ENCODE measurements around the gene ENO3. TPM values are rescaled to one million over a fixed set of nuclear protein-coding genes. Genes with fewer than 3 reads are reported as not detected.
A peak's percentile ranks its signal among the peaks of the same experiment; 100 is the strongest.
"Not testable (repeated sequence)": the region's sequence is repeated elsewhere in the genome, so short reads cannot be mapped to it uniquely, and the experiment has no call there.

Gene ENO3
- total RNA-seq (2014; rRNA removed; shearing (Covaris generic); ENCODE audit: low replicate concordance) = 1.3 TPM in 1 of 2 replicates, not detected in the other

- H3K27me3 ChIP-seq = no peaks in the 10 kb centered on the region
- DNase-seq = no peak
- H3K9me3 ChIP-seq = no peaks in the 10 kb centered on the region
- peaks cover 23% of the 10 kb centered on the region for H3K36me3 ChIP-seq
- H3K4me3 ChIP-seq = peak within 1 kb of the TSS; percentile 89
These were observed at the start of gene ENO3 for GRCh38 chr17:4950746-4951204. Gene ENO3, plus strand, starts transcription at chr17:4951119. Its CDS starts 711 bp downstream, at chr17:4951830.

GRCh38 chr17:4901648-4902344 is 49.1 kb upstream of the ENO3 start:
- no peak for DNase-seq
- H3K27me3 ChIP-seq = no peaks in the 10 kb centered on the region
- H3K36me3 ChIP-seq = no peaks in the 10 kb centered on the region
- H3K4me3 ChIP-seq = no peak overlapping the region
- no peaks in the 10 kb centered on the region for H3K9me3 ChIP-seq

- Histone ChIP-seq H3K4me3 (no peak overlapping the region), H3K9me3 (no peaks in the 10 kb centered on the region), H3K27me3 (no peaks in the 10 kb centered on the region), H3K36me3 (no peaks in the 10 kb centered on the region)
- no peak for DNase-seq
These were observed 48.4 kb upstream of the ENO3 start for GRCh38 chr17:4902540-4902939.

GRCh38 chr17:4903051-4903818 is 47.7 kb upstream of the ENO3 start, which contains the start of gene CHRNE:
Gene CHRNE, minus strand, starts transcription at chr17:4903098. Its CDS starts 35 bp downstream, at chr17:4903063.
- peak; percentile 48 for DNase-seq

GRCh38 chr17:4906642-4907041 is 44.3 kb upstream of the ENO3 start:
- not testable (repeated sequence) for H3K36me3 ChIP-seq, DNase-seq, H3K4me3 ChIP-seq, H3K9me3 ChIP-seq, H3K27me3 ChIP-seq

More at GRCh38 chr17:4903051-4903818, 47.7 kb upstream of the ENO3 start, which contains the start of gene CHRNE:
- no peaks in the 10 kb centered on the region for H3K27me3 ChIP-seq
- no peaks in the 10 kb centered on the region for H3K36me3 ChIP-seq
- no peak within 1 kb of the TSS for H3K4me3 ChIP-seq
- H3K9me3 ChIP-seq = no peaks in the 10 kb centered on the region

GRCh38 chr17:4908301-4908700 is 42.6 kb upstream of the ENO3 start:
- Histone ChIP-seq H3K4me3 (no peak overlapping the region), H3K9me3 (no peaks in the 10 kb centered on the region), H3K27me3 (no peaks in the 10 kb centered on the region), H3K36me3 (no peaks in the 10 kb centered on the region)
- DNase-seq = peak; percentile 19

GRCh38 chr17:4908711-4909496 is 42.0 kb upstream of the ENO3 start:
- no peaks in the 10 kb centered on the region for H3K9me3 ChIP-seq
- peak; percentile 87 for DNase-seq
- H3K4me3 ChIP-seq = no peak overlapping the region
- no peaks in the 10 kb centered on the region for H3K27me3 ChIP-seq
- H3K36me3 ChIP-seq = no peaks in the 10 kb centered on the region

GRCh38 chr17:4913994-4914393 is 36.9 kb upstream of the ENO3 start:
- DNase-seq = no peak
- Histone ChIP-seq H3K36me3 (no peaks in the 10 kb centered on the region), H3K27me3 (no peaks in the 10 kb centered on the region), H3K9me3 (no peaks in the 10 kb centered on the region), H3K4me3 (no peak overlapping the region)

- not testable (repeated sequence) for DNase-seq, H3K9me3 ChIP-seq, H3K27me3 ChIP-seq, H3K36me3 ChIP-seq, H3K4me3 ChIP-seq
These were observed 36.4 kb upstream of the ENO3 start for GRCh38 chr17:4914551-4914950.

GRCh38 chr17:4919511-4920047 is 31.3 kb upstream of the ENO3 start:
- Histone ChIP-seq H3K4me3 (no peak overlapping the region), H3K9me3 (no peaks in the 10 kb centered on the region), H3K27me3 (no peaks in the 10 kb centered on the region), H3K36me3 (no peaks in the 10 kb centered on the region)
- DNase-seq = no peak

- Histone ChIP-seq H3K27me3 (no peaks in the 10 kb centered on the region), H3K4me3 (no peak overlapping the region), H3K9me3 (no peaks in the 10 kb centered on the region), H3K36me3 (no peaks in the 10 kb centered on the region)
- DNase-seq = no peak
These were observed 30.4 kb upstream of the ENO3 start for GRCh38 chr17:4920351-4921048.

- Histone ChIP-seq H3K27me3 (no peaks in the 10 kb centered on the region), H3K36me3 (no peaks in the 10 kb centered on the region), H3K4me3 (no peak overlapping the region), H3K9me3 (no peaks in the 10 kb centered on the region)
- no peak for DNase-seq
These were observed 29.6 kb upstream of the ENO3 start for GRCh38 chr17:4921320-4921719.

GRCh38 chr17:4926577-4927335 is 24.2 kb upstream of the ENO3 start:
- DNase-seq, H3K36me3 ChIP-seq, H3K27me3 ChIP-seq, H3K4me3 ChIP-seq, H3K9me3 ChIP-seq: not testable (repeated sequence)

- no peaks in the 10 kb centered on the region for H3K9me3 ChIP-seq
- H3K4me3 ChIP-seq = no peak overlapping the region
- no peaks in the 10 kb centered on the region for H3K27me3 ChIP-seq
- no peaks in the 10 kb centered on the region; the same call in 1 of the 2 replicates for H3K36me3 ChIP-seq
- no peak for DNase-seq
These were observed 22.0 kb upstream of the ENO3 start for GRCh38 chr17:4928881-4929280.

- no peak for DNase-seq
- Histone ChIP-seq H3K36me3 (no peaks in the 10 kb centered on the region; the same call in 1 of the 2 replicates), H3K4me3 (no peak within 1 kb of the TSS), H3K27me3 (no peaks in the 10 kb centered on the region), H3K9me3 (no peaks in the 10 kb centered on the region)
These were observed 19.0 kb upstream of the ENO3 start, which contains the start of gene GP1BA for GRCh38 chr17:4931963-4932362. Gene GP1BA, plus strand, starts transcription at chr17:4932277. Its CDS starts 328 bp downstream, at chr17:4932605.

Measured in MG63 (cell line).